ENCODE data around the gene CKM. TPM values are rescaled to one million over a fixed set of nuclear protein-coding genes. Genes with fewer than 3 reads are reported as not detected.

Gene CKM
- total RNA-seq, 1 donor from 2014 or later, result 3,974 TPM

DNA sequence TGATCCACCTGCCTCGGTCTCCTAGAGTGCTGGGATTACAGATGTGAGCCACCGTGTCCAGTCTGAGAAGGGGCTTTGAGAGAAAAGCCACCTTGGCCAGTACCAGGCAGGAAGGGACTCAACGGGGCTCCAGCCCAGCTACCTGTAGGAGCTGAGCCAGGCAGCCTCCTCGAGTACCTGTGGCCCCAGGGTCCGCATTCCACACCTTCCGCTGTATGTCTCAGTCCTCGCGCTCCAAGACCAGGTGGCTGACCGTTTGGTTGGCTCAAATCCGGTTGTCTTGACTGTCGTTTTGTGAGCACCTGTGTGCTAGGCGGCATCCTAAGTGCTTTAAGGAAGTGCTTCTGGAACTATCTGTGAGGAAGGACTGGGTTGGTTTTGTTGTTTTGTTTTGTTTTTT is 55.4 kb downstream of the CKM start:
- H3K27me3 ChIP-seq (ENCODE audit: low read depth), result no peaks in the 10 kb centered on the region
- H3K36me3 ChIP-seq, result peaks cover 51% of the 10 kb centered on the region
- H3K4me3 ChIP-seq, result no peak overlapping the region
- H3K9me3 ChIP-seq (replicated peaks), result no peaks in the 10 kb centered on the region
- TF ChIP-seq, protein P1, sequence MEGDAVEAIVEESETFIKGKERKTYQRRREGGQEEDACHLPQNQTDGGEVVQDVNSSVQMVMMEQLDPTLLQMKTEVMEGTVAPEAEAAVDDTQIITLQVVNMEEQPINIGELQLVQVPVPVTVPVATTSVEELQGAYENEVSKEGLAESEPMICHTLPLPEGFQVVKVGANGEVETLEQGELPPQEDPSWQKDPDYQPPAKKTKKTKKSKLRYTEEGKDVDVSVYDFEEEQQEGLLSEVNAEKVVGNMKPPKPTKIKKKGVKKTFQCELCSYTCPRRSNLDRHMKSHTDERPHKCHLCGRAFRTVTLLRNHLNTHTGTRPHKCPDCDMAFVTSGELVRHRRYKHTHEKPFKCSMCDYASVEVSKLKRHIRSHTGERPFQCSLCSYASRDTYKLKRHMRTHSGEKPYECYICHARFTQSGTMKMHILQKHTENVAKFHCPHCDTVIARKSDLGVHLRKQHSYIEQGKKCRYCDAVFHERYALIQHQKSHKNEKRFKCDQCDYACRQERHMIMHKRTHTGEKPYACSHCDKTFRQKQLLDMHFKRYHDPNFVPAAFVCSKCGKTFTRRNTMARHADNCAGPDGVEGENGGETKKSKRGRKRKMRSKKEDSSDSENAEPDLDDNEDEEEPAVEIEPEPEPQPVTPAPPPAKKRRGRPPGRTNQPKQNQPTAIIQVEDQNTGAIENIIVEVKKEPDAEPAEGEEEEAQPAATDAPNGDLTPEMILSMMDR (IDR thresholded peaks at IDR 0.05; ENCODE audit: borderline replicate concordance), result no peak
- H3K4me1 ChIP-seq, result no peaks in the 10 kb centered on the region
- no peak for DNase-seq
- intact Hi-C loops (cut with micrococcal nuclease), result no loop called here
- H3K27ac ChIP-seq (replicated peaks), result no peak overlapping the region

DNA sequence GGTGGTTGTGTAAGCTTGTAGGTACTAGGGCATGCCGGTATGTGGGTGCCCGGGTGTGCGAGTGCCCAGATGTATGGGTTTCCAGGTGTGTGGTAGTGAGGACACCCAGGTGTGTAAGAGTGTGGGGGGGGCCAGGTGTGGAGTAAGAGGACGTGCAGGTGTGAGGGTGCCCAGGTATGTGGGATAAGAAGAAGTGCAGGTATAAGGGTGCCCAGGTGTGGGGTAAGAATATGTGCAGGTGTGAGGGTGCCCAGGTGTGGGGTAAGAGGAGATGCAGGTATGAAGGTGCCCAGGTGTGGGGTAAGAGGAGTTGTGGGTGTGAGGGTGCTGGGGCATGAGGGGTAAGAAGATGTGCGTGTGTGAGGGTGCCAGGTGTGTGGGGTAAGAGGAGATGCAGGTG is 57.3 kb downstream of the CKM start:
- no peak overlapping the region for H3K27ac ChIP-seq (replicated peaks)
- DNase-seq, result no peak
- no peaks in the 10 kb centered on the region for H3K27me3 ChIP-seq (ENCODE audit: low read depth)
- H3K9me3 ChIP-seq (replicated peaks), result no peaks in the 10 kb centered on the region
- TF ChIP-seq, protein P1 (IDR thresholded peaks at IDR 0.05; ENCODE audit: borderline replicate concordance), result no peak
- intact Hi-C loops (cut with micrococcal nuclease), result no loop called here
- H3K36me3 ChIP-seq, result peaks cover 43% of the 10 kb centered on the region
- no peak overlapping the region for H3K4me3 ChIP-seq
- no peaks in the 10 kb centered on the region for H3K4me1 ChIP-seq

DNA sequence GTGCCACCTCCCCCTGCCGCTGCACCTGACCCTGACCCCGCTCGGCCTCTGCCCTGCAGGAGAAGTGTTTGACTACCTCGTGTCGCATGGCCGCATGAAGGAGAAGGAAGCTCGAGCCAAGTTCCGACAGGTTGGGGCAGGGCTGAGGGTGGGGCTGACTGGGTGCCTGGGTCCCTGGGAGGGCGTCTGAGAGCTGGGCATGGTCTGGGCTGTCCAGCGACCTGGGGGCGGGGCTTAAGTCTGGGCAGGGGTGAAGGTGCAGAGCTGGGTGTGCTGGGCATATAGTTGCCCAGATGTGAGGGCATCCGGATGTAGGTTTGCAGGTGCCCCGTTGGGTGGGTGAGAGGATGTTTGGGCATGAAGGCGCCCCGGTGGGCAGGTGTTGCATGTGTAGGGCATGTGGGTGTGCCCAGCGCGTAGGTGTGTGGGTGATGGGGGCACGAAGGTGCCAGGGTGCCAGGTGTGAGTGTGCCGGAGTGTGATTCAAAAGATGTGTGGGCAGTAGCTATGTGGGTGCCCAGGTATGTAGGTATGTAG is 57.8 kb downstream of the CKM start:
- TF ChIP-seq, protein P1 (IDR thresholded peaks at IDR 0.05; ENCODE audit: borderline replicate concordance), result no peak
- DNase-seq, result no peak
- H3K27me3 ChIP-seq (ENCODE audit: low read depth), result no peaks in the 10 kb centered on the region
- H3K4me3 ChIP-seq, result no peak overlapping the region
- no peaks in the 10 kb centered on the region for H3K4me1 ChIP-seq
- no peaks in the 10 kb centered on the region for H3K9me3 ChIP-seq (replicated peaks)
- H3K36me3 ChIP-seq, result peaks cover 39% of the 10 kb centered on the region
- no peak overlapping the region for H3K27ac ChIP-seq (replicated peaks)
- intact Hi-C loops (cut with micrococcal nuclease), result no loop called here

DNA sequence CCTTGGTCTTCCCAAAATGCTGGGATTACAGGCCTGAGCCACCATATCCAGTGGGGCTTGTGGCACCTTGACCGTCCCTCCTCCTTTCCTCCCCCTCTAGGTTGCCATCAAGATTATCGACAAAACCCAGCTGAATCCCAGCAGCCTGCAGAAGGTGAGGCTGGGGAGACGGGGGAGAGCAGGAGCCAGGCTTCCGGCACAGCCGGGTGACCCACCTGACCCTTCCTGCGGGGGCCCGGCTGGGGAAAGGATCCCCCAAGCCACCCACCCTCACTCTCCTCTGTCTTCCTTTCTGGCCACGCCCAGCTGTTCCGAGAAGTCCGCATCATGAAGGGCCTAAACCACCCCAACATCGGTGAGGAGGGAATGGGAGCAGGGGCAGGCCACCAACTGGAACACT is 59.7 kb downstream of the CKM start:
- no peaks in the 10 kb centered on the region for H3K27me3 ChIP-seq (ENCODE audit: low read depth)
- no peak for DNase-seq
- H3K27ac ChIP-seq (replicated peaks), result no peak overlapping the region
- H3K9me3 ChIP-seq (replicated peaks), result no peaks in the 10 kb centered on the region
- H3K36me3 ChIP-seq, result peaks cover 28% of the 10 kb centered on the region
- H3K4me3 ChIP-seq, result no peak overlapping the region
- H3K4me1 ChIP-seq, result no peaks in the 10 kb centered on the region
- intact Hi-C loops (cut with micrococcal nuclease), result no loop called here
- TF ChIP-seq, protein P1 (IDR thresholded peaks at IDR 0.05; ENCODE audit: borderline replicate concordance), result no peak

DNA sequence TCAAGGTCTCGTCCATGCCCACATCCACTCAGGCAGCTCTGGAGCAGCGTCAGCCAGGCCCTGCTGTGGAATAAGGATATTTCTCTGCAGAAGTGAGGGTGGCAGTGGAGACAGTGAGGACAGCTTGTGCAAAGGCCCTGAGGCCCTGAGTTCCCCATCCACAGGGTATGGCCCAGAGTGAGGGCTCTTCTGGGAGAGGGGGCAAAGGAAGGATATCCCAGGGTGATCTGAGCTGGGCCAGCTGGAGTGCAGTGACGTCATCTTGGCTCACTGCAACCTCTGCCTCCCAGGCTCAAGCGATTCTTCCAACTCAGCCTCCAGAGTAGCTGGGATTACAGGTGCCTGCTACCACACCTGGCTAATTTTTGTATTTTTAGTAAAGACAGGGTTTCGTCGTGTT is 60.1 kb downstream of the CKM start:
- Histone ChIP-seq H3K4me1 (no peaks in the 10 kb centered on the region), H3K4me3 (no peak overlapping the region), H3K27me3 (ENCODE audit: low read depth) (no peaks in the 10 kb centered on the region), H3K36me3 (peaks cover 24% of the 10 kb centered on the region), H3K9me3 (replicated peaks) (no peaks in the 10 kb centered on the region), H3K27ac (replicated peaks) (no peak overlapping the region)
- intact Hi-C loops (cut with micrococcal nuclease), result no loop called here
- TF ChIP-seq, protein P1 (IDR thresholded peaks at IDR 0.05; ENCODE audit: borderline replicate concordance), result no peak
- no peak for DNase-seq

Data from left ventricle myocardium inferior (tissue), 1 donor.